Cortex of kidney (tissue), 1 donor: ENCODE results near the gene MAP3K15.

Source experiments
- DNase-seq: peaks from one replicate; lab custom pipeline; 2025; lab: John Stamatoyannopoulos, UW

The MAP3K15 gene

GRCh38 chrX:19514791-19515614 is at the start of gene MAP3K15:
MAP3K15 (minus strand) TSS chrX:19515508; CDS start chrX:19515261, 247 bp downstream.
- no peak for DNase-seq

- DNase-seq = no peak
These were observed 49.3 kb upstream of the MAP3K15 start for GRCh38 chrX:19564606-19565005.

GRCh38 chrX:19563746-19564145 is 48.4 kb upstream of the MAP3K15 start:
- no peak for DNase-seq

- no peak for DNase-seq
These were observed 48.0 kb upstream of the MAP3K15 start for GRCh38 chrX:19563327-19563726.

- DNase-seq = no peak
These were observed 45.3 kb upstream of the MAP3K15 start for GRCh38 chrX:19560611-19561010.

- DNase-seq = no peak
These were observed 42.5 kb upstream of the MAP3K15 start for GRCh38 chrX:19557822-19558221.

- no peak for DNase-seq
These were observed 40.9 kb upstream of the MAP3K15 start for GRCh38 chrX:19556202-19556601.

GRCh38 chrX:19555683-19556082 is 40.4 kb upstream of the MAP3K15 start:
- DNase-seq = no peak

GRCh38 chrX:19555236-19555635 is 39.9 kb upstream of the MAP3K15 start:
- DNase-seq = no peak

- DNase-seq = no peak
These were observed 39.5 kb upstream of the MAP3K15 start for GRCh38 chrX:19554786-19555185.

GRCh38 chrX:19552793-19553192 is 37.5 kb upstream of the MAP3K15 start:
- DNase-seq = no peak

GRCh38 chrX:19549838-19550237 is 34.5 kb upstream of the MAP3K15 start:
- no peak for DNase-seq

GRCh38 chrX:19548934-19549333 is 33.6 kb upstream of the MAP3K15 start:
- no peak for DNase-seq

- no peak for DNase-seq
These were observed 33.0 kb upstream of the MAP3K15 start for GRCh38 chrX:19548279-19548678.

GRCh38 chrX:19545651-19546050 is 30.3 kb upstream of the MAP3K15 start:
- no peak for DNase-seq

- DNase-seq = no peak
These were observed 29.5 kb upstream of the MAP3K15 start for GRCh38 chrX:19544693-19545305.

GRCh38 chrX:19543951-19544381 is 28.7 kb upstream of the MAP3K15 start:
- no peak for DNase-seq

GRCh38 chrX:19543020-19543715 is 27.9 kb upstream of the MAP3K15 start:
- DNase-seq = no peak

GRCh38 chrX:19541931-19542330 is 26.6 kb upstream of the MAP3K15 start:
- DNase-seq = no peak

GRCh38 chrX:19541196-19541595 is 25.9 kb upstream of the MAP3K15 start:
- DNase-seq = no peak

GRCh38 chrX:19540076-19540475 is 24.8 kb upstream of the MAP3K15 start:
- DNase-seq = no peak

- no peak for DNase-seq
These were observed 24.4 kb upstream of the MAP3K15 start for GRCh38 chrX:19539665-19540064.

GRCh38 chrX:19535476-19535875 is 20.2 kb upstream of the MAP3K15 start:
- no peak for DNase-seq
